ENCODE measurements around the gene CLDN34.

CLDN34 gene

GRCh38 chrX:9966775-9967408 is at the start of gene CLDN34:
CLDN34 (plus strand) TSS chrX:9967358; CDS start chrX:9967358, 0 bp downstream.
- DNase-seq, result no peak

GRCh38 chrX:9917861-9918260 is 49.3 kb upstream of the CLDN34 start:
- DNase-seq, result no peak

- DNase-seq, result no peak
Observed at GRCh38 chrX:9919632-9920172, 47.5 kb upstream of the CLDN34 start.

GRCh38 chrX:9921407-9921806 is 45.8 kb upstream of the CLDN34 start:
- no peak for DNase-seq

- no peak for DNase-seq
Observed at GRCh38 chrX:9923357-9923756, 43.8 kb upstream of the CLDN34 start.

GRCh38 chrX:9926002-9926401 is 41.2 kb upstream of the CLDN34 start:
- no peak for DNase-seq

- DNase-seq, result no peak
Observed at GRCh38 chrX:9927698-9928482, 39.3 kb upstream of the CLDN34 start.

GRCh38 chrX:9935436-9935835 is 31.7 kb upstream of the CLDN34 start:
- DNase-seq, result no peak

- DNase-seq, result no peak
Observed at GRCh38 chrX:9937761-9938160, 29.4 kb upstream of the CLDN34 start.

GRCh38 chrX:9938516-9938915 is 28.6 kb upstream of the CLDN34 start:
- no peak for DNase-seq

GRCh38 chrX:9940421-9940820 is 26.7 kb upstream of the CLDN34 start:
- no peak for DNase-seq

- DNase-seq, result peak; percentile 75
Observed at GRCh38 chrX:9942086-9942485, 25.1 kb upstream of the CLDN34 start.

- DNase-seq, result no peak
Observed at GRCh38 chrX:9943420-9943819, 23.7 kb upstream of the CLDN34 start.

- no peak for DNase-seq
Observed at GRCh38 chrX:9947131-9947794, 19.9 kb upstream of the CLDN34 start.

GRCh38 chrX:9948406-9948805 is 18.8 kb upstream of the CLDN34 start:
- no peak for DNase-seq

GRCh38 chrX:9952300-9952699 is 14.9 kb upstream of the CLDN34 start:
- DNase-seq, result no peak

GRCh38 chrX:9953396-9953795 is 13.8 kb upstream of the CLDN34 start:
- DNase-seq, result no peak

- DNase-seq, result no peak
Observed at GRCh38 chrX:9955506-9955905, 11.7 kb upstream of the CLDN34 start.

- no peak for DNase-seq
Observed at GRCh38 chrX:9957743-9958142, 9.4 kb upstream of the CLDN34 start.

GRCh38 chrX:9958183-9958582 is 9.0 kb upstream of the CLDN34 start:
- DNase-seq, result no peak

- no peak for DNase-seq
Observed at GRCh38 chrX:9961750-9962149, 5.4 kb upstream of the CLDN34 start.

- DNase-seq, result no peak
Observed at GRCh38 chrX:9977635-9978034, 10.5 kb downstream of the CLDN34 start.

- DNase-seq, result no peak
Observed at GRCh38 chrX:9980401-9980800, 13.2 kb downstream of the CLDN34 start.

- DNase-seq, result no peak
Observed at GRCh38 chrX:9980927-9981326, 13.8 kb downstream of the CLDN34 start.

Measured in activated CD8-positive, alpha-beta memory T cell treated with anti-CD3 and anti-CD28 coated beads, Interleukin-2, amount 50 U/mL, for 48 hours (primary cell).